IPS DF 6.9 (cell line): Measurements from ENCODE around the gene ZNF195.
A peak's percentile ranks its signal among the peaks of the same experiment; 100 is the strongest.
"Not testable (repeated sequence)": the region's sequence is repeated elsewhere in the genome, so short reads cannot be mapped to it uniquely, and the experiment has no call there.

Experiments used
- DNase-seq: peaks from one replicate; pipeline ENCODE4 v3.0.0-alpha.2; 2013; ENCODE audit warnings: low read depth, low spot score
- H3K27ac ChIP-seq: one replicate; pipeline ENCODE4 v1.5.1; 2013; ENCODE audit warnings: low read length, control low read depth
- H3K27me3 ChIP-seq: 2 replicates; pipeline ENCODE4 v1.6.1; 2013; ENCODE audit warnings: mild to moderate bottlenecking, low read length; ENCODE audit not compliant: control insufficient read depth, insufficient read depth
- H3K36me3 ChIP-seq: 2 replicates; pipeline ENCODE4 v1.6.1; 2013; ENCODE audit warnings: low read length; ENCODE audit not compliant: control insufficient read depth, insufficient read depth
- H3K4me1 ChIP-seq: 2 replicates; pipeline ENCODE4 v1.6.1; 2013; ENCODE audit warnings: low read length; ENCODE audit not compliant: control insufficient read depth, insufficient read depth
- H3K4me3 ChIP-seq: 2 replicates; pipeline ENCODE4 v1.5.1; 2013; ENCODE audit warnings: mild to moderate bottlenecking, low read length
- H3K9me3 ChIP-seq: 2 replicates; pipeline ENCODE4 v1.6.1; 2013; ENCODE audit warnings: low read length, inconsistent platforms; ENCODE audit not compliant: control insufficient read depth, insufficient read depth
- WGBS: extraction: QIAGEN DNeasy Blood & Tissue Kit; methylation state at CpG from one replicate; pipeline ENCODE4 v1.1.7; 2013; ENCODE audit warnings: mixed read lengths, missing lambda C conversion rate; ENCODE audit not compliant: insufficient read length, insufficient coverage; 5-methylcytosine and 5-hydroxymethylcytosine counted together

The ZNF195 gene

GRCh38 chr11:3402181-3402860, 23.4 kb upstream of the ZNF195 start:
- peaks cover 15% of the 10 kb centered on the region; the same call in 1 of the 2 replicates for H3K36me3 ChIP-seq
- not testable (repeated sequence) for H3K27me3 ChIP-seq, H3K4me3 ChIP-seq, H3K27ac ChIP-seq, H3K4me1 ChIP-seq, H3K9me3 ChIP-seq, DNase-seq
- no CpG with 5 or more reads among the region's 18 CpGs for WGBS

- H3K4me1 ChIP-seq, H3K27me3 ChIP-seq, H3K9me3 ChIP-seq, H3K4me3 ChIP-seq, H3K27ac ChIP-seq, DNase-seq: not testable (repeated sequence)
- peaks cover 15% of the 10 kb centered on the region; the same call in 1 of the 2 replicates for H3K36me3 ChIP-seq
- no CpG with 5 or more reads among the region's 4 CpGs for WGBS
These were observed 22.1 kb upstream of the ZNF195 start for GRCh38 chr11:3401052-3401451.

DNA sequence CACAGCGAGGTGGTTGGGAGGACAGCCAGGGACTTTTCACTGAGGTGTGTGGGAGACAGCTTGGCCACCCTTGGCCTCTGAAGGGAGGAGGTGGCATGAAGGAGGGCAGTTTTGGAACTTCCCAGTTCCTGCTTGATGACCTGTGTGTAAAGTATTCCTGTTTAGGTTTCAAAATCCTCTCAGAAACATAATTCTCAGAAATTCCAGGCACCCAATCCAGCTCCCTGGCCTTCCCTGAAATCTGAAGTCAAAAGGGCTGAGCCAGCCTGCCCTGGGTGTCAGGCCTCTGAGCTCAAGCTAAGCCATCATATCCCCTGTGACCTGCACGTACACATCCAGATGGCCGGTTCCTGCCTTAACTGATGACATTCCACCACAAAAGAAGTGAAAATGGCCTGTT, 19.6 kb upstream of the ZNF195 start:
- WGBS, result no CpG with 5 or more reads among the region's 3 CpGs

GRCh38 chr11:3398106-3398505, 19.2 kb upstream of the ZNF195 start:
- H3K4me3 ChIP-seq, H3K4me1 ChIP-seq, H3K9me3 ChIP-seq, H3K27ac ChIP-seq, H3K27me3 ChIP-seq, DNase-seq: not testable (repeated sequence)
- no CpG with 5 or more reads among the region's 4 CpGs for WGBS
- H3K36me3 ChIP-seq, result peaks cover 12% of the 10 kb centered on the region; the same call in 1 of the 2 replicates

More for the DNA sequence above, 19.6 kb upstream of the ZNF195 start:
- not testable (repeated sequence) for H3K9me3 ChIP-seq, DNase-seq, H3K27me3 ChIP-seq, H3K27ac ChIP-seq, H3K4me3 ChIP-seq, H3K4me1 ChIP-seq
- H3K36me3 ChIP-seq, result peaks cover 12% of the 10 kb centered on the region; the same call in 1 of the 2 replicates

GRCh38 chr11:3397210-3397609, 18.3 kb upstream of the ZNF195 start:
- no CpG with 5 or more reads among the region's 23 CpGs for WGBS
- H3K4me3 ChIP-seq, H3K4me1 ChIP-seq, H3K27ac ChIP-seq, DNase-seq, H3K27me3 ChIP-seq, H3K9me3 ChIP-seq: not testable (repeated sequence)
- peaks cover 12% of the 10 kb centered on the region; the same call in 1 of the 2 replicates for H3K36me3 ChIP-seq

GRCh38 chr11:3395468-3395867, 16.5 kb upstream of the ZNF195 start:
- not testable (repeated sequence) for H3K27me3 ChIP-seq, H3K4me3 ChIP-seq, H3K9me3 ChIP-seq, DNase-seq, H3K4me1 ChIP-seq, H3K27ac ChIP-seq
- no CpG with 5 or more reads among the region's 5 CpGs for WGBS
- H3K36me3 ChIP-seq, result peaks cover 16% of the 10 kb centered on the region; the same call in 1 of the 2 replicates

DNA sequence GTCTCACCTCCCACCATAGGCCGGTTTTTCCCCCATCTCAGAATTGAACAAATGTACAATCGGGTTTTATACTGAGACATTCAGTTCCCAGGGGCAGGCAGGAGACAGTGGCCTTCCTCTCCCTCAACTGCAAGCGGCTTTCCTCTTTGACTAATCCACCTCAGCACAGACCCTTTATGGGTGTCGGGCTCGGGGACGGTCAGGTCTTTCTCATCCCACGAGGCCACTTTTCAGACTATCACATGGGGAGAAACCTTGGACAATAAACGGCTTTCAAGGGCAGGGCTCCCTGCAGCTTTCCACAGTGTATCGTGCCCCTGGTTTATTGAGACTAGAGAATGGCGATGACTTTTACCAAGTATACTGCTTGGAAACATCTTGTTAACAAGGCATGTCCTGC, 16.0 kb upstream of the ZNF195 start:
- DNase-seq, H3K4me1 ChIP-seq, H3K27me3 ChIP-seq, H3K9me3 ChIP-seq, H3K27ac ChIP-seq, H3K4me3 ChIP-seq: not testable (repeated sequence)
- peaks cover 16% of the 10 kb centered on the region; the same call in 1 of the 2 replicates for H3K36me3 ChIP-seq
- no CpG with 5 or more reads among the region's 10 CpGs for WGBS

- not testable (repeated sequence) for H3K4me1 ChIP-seq, H3K9me3 ChIP-seq, H3K27ac ChIP-seq, H3K36me3 ChIP-seq, H3K27me3 ChIP-seq, H3K4me3 ChIP-seq, DNase-seq
- no CpG with 5 or more reads among the region's 13 CpGs for WGBS
These were observed 14.5 kb upstream of the ZNF195 start for GRCh38 chr11:3393450-3393849.

GRCh38 chr11:3382613-3383285, 3.8 kb upstream of the ZNF195 start:
- Histone ChIP-seq H3K4me3 (no peak overlapping the region; the same call in 1 of the 2 replicates), H3K9me3 (no peaks in the 10 kb centered on the region), H3K36me3 (peaks cover 34% of the 10 kb centered on the region), H3K4me1 (no peaks in the 10 kb centered on the region; the same call in 1 of the 2 replicates), H3K27ac (no peak overlapping the region), H3K27me3 (no peaks in the 10 kb centered on the region)
- DNase-seq, result no peak
- no CpG with 5 or more reads among the region's 5 CpGs for WGBS

GRCh38 chr11:3381794-3382193, 2.8 kb upstream of the ZNF195 start:
- H3K36me3 ChIP-seq, result peaks cover 30% of the 10 kb centered on the region

More at GRCh38 chr11:3381794-3382193, 2.8 kb upstream of the ZNF195 start:
- WGBS, result no CpG with 5 or more reads among the region's 5 CpGs
- H3K27ac ChIP-seq, result no peak overlapping the region
- DNase-seq, result no peak
- H3K4me3 ChIP-seq, result peak overlapping the region; percentile 59; the same call in 1 of the 2 replicates
- no peaks in the 10 kb centered on the region for H3K27me3 ChIP-seq
- H3K4me1 ChIP-seq, result peaks cover 3% of the 10 kb centered on the region; the same call in 1 of the 2 replicates
- no peaks in the 10 kb centered on the region for H3K9me3 ChIP-seq
